ENCODE measurements around the gene SH3PXD2B.
A peak's percentile ranks its signal among the peaks of the same experiment; 100 is the strongest.

Gene SH3PXD2B

DNA sequence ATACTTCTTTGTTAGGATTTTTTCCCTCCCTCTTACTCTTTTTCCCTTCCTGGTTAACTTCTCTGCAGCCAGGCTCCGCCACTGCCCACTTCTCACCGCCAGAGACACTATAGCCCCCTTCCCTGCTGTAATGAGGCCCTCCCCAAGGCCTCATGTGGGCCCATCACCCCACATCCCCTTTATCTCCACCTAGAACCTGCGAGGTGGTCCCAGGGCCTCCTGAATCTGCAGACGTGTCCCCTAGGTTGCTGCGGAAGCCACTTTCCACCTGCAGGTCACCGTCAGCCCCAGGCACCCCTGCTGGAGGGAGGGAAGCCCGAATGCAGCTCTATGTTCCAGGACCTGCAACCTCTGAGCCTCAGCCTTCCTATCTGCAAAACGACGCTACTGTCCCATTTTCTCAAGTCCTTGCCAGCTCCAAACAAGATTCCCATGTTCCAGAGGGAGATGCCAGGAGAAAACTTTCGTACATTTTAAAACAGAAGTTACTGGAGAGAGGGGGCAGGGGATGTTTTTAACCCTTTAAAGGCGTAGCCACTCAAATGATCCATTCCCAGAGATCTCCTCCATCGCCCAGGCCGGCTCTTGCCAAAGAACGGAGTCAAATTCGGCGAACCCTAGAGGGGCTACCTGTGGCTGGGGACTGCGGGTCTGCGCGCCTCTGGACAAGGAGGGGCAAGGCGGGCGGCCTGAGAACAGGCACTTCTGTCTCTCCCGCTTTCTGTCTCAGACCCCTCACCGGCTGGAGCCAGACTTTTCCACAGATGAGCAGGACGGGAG lies 929 bp downstream of the SH3PXD2B start:
- no peak for DNase-seq (ENCODE audit: low read depth in 2 of 2)

DNA sequence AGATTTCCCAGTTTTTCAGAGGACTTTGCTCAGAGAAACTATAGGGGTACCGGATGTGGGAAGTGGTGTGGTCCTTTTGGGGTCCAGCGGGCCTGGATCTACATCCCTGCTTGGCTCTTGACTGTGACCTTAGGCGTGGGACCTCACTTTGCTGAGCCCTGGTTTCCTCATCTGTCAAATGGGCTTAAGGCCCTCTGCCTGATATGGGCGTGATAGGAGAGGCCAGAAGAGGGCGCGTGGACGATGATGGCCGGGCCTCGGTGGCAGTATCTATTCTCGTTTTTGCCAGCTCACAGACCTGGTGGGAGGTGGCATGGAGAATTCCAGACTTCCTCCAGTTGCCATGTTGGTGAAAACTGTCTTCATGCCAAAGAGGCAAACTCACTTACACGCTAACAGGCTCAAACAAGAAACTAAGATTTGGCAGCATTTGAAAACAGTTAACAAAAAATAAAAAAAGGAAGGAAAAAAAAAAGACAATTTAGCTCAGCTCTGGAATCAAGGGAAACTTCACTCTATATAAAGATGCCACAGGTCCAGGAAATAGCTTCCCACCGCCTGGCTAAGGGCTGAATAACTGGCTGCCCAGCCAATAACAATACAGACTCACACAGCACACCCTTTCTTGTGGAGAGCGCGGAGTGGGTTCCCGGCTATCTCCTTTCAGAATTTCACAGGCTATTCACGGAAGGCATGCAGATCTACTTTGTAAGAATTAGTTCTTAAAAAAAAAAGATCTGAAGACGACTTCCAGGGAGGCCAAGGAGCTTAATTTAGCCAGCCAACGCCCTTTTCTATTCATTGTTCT lies 1.7 kb downstream of the SH3PXD2B start:
- no peak for DNase-seq (ENCODE audit: low read depth in 2 of 2)

DNA sequence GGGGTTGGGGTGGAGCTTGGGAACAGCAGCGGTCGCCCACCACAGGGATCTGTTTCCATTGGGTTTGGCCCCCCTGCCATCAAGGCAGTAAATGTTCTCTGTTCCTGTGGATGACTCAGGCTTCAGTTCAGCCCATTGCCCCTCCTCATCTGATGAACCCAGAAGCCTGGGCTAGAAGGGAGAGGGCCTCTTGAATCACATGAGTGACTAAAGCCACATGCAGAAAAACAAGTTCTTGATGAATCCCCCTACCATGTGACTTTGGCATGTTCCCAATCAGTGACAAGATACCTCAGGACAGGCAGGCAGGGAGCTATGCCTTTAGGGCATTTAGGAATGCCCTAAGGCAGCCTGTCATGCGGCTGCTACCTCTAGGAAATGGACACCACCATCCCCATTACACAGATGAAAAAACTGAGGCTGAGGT lies 2.5 kb downstream of the SH3PXD2B start:
- no peak for DNase-seq (ENCODE audit: low read depth in 2 of 2)

DNA sequence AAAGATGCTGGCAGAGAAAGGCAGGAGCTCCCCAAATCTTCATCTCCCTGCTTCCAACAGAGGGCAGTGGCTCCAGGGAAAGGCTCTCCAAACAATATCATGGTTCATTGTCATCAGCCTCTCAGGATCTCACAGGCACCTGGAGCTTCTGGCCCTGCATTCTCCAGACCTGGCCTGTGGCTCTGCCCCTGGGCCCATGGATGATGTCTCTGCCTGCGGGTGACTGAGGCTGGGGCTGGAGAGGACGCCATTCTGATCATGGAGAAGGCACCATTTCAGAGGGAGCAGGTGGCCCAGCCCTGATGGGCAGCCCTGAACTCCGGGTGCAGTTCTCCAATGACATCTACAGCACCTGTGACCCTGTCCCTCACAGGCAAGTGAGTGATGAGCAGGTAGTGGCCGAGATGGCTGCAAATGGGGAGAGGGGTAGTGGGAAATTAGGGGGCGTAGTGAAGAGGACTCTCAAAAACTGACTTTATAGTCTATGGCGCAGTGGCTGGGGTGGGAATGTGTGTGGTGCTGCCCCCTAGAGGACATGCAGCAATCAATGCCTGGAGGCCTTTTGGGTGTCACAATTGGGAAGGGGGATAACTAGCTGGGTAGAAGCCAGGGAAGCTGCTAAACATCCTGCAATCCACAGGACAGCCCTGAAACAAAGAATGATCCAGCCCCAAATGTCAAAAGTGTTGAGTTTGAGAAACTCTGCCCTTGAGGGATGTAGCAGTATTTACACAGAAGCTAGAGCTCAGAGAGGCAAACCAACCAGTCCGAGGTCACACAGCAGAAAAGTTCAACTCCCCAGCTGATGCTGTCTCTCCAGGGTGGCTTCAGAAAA lies 3.2 kb downstream of the SH3PXD2B start:
- DNase-seq (ENCODE audit: low read depth in 2 of 2), result peak in 1 of 2 donors; percentile 17

DNA sequence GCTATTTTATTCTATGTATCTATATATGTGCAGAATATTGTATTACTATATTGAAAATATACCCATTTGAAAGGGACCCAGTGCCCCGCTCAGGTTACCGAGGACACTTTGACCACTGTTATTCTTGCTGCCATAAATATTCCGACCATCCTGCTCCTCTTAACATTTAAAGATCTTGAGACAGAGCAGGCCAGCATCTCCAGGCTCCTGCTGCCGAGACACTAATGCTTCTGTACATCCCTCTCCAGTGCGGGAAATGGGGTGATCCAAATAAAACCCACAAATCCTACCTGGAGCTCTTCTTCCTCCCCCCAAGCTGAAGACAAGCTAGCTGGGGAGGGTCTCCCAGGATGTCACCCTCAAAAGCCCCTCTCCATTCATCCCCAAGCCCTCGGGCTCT lies 3.9 kb downstream of the SH3PXD2B start:
- DNase-seq (ENCODE audit: low read depth in 2 of 2), result no peak

DNA sequence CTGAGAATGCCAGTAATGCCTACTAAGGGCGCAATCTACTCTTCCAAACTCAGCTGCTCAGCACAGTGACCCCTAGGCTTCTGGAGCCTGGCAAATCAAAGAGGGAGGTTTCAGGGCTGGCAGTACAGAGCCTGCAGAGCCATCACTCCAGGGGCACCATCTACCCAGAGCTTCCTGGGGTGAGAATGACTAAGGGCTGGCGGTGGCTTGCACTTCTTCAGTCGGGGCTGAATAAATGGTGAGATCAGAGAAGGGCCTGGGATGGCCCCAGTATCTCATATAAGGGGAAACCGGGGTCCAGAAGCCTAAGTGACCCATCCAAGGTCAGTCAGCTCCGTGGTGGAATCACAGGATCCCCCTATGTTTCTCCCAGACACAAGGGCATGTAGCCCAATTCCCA lies 5.3 kb downstream of the SH3PXD2B start:
- DNase-seq (ENCODE audit: low read depth in 2 of 2), result no peak

DNA sequence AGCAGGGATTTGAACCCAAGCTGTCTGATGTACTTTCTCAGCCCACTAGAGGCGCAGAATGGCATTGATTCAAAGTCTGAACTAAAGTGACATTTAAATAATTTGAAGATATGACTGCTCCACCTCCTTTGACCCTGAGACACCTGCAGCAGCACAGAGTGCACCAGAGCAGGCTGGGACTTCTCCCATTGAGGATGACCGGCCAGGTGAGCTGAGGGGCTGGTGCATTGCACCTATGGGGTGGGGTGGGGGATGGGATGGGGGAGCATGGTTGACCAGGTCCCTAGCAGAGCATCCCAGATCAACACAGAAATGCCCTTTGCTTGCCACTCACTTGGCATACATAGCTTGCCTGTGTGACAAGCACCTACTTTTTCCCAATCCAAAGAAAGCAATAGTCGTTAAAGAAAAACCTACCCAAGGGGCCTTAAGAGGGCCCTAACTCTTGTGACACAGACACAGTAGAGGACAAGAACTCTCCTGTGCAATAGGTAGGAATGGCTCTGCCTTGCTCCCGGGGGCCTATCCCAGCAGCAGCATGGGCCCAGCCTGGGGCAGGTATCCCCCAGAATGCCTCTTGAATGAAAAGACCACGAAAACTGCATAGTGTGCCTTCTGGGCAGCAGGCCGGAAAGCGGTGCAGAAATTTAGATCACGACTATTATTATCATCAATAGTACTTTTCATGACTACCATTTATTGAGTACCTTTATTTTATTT lies 6.5 kb downstream of the SH3PXD2B start:
- no peak for DNase-seq (ENCODE audit: low read depth in 2 of 2)

DNA sequence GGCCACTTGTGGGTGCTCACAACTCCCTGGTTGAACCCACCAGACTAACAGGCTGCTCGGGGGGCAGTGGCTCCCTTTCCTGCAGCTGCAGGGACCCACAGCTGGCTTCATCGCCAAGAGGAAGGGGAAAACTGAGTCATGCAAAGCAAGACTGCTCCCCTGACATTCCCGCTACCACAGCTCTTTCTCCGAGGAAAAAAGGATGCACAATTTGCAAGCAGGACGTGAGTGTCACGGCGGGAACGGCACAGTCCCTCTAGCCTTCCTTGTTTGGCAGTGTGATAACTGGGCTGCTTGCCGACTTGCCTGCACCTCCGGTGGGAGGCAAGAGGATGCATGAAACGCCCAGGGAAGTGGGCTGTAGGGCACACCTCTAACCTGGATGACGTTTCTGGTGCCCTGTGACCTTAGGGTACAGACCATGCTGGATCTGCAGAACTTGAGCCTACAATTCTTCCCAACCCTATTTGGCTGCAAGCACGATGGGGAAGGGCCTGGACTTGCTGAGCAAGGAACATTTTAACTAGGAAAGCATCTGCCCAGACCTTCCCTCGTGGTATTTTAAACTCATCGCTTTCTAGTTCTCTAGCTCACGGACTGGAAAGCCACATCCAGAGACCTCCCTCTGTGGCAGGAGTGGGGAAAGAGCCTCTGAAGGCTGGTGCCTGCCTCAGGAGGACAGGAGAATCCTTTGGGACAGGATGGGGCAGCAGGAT lies 7.8 kb downstream of the SH3PXD2B start:
- DNase-seq (ENCODE audit: low read depth in 2 of 2), result no peak

DNA sequence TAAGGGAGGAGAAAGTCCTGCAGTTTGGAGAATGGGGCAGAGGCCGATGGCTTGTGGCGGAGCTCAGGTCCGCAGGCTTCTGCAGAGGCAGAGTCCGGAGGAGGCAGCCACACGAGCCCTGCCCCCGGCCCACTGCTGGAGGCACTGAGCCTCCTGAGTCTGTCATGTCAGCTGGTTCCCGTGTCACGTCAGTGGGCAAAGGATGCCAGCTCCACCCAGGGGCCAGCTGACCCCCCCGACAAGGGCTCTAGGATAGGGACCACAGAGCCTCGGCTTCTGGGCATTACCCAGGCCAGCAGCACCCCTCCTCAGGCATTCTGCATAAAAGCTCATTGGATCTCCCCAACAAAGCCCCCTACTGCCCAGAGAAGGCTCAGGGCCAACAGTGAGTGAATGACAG lies 8.5 kb downstream of the SH3PXD2B start:
- DNase-seq (ENCODE audit: low read depth in 2 of 2), result no peak

DNA sequence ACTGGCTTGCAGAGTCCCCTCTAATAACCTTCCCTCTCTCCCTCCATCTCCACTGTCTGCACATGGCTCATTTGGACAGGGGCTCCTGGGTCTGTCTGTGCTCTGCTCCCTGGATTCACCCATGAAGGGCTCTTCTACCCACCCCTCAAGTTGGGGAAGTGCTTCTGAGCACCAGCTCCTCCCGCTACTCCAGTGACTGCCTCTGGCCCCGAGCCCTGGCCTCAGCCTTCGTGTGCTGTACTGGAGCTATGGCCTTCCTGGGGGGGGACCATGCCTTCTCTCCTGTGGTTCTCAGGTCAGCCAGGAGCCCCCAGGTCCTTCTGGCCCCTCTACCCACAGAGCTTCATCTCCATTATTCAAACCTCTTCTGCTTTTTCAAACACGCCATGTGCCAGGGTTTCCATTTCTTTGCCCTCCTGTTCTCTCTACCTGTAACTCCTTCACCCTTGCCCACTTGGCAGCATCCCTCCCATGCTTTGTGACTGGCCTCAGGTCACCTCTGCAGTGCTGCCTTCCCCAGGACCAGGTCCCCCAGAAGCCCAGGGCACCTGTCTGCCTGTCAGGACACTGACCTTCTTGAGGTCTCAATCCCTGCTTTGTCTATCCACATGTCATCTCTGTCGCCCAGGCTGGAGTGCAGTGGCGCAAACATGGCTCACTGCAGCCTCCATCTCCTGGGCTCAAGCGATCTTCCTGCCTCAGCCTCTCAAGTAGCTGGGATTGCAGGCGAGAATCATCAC lies 9.5 kb downstream of the SH3PXD2B start:
- no peak for DNase-seq (ENCODE audit: low read depth in 2 of 2)

DNA sequence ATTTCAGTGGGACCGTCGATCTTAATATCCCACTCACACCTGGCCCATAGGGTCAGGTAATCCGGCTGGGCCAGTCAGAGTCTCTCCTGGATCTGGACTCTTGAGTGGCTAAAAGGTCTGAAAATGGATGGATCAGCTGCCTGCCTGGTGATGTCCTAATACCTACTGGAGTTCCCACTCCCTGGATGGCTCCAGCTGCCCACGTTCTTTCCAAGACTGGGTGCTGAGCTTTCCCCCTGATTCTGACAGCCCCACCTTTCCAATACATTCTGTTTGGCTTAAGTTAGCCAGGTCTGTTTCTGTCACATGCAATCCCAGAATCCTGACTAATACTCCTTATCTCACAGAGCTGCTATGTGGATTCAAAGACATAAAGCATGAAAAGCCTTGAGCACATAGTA lies 10.2 kb downstream of the SH3PXD2B start:
- no peak for DNase-seq (ENCODE audit: low read depth in 2 of 2)

DNA sequence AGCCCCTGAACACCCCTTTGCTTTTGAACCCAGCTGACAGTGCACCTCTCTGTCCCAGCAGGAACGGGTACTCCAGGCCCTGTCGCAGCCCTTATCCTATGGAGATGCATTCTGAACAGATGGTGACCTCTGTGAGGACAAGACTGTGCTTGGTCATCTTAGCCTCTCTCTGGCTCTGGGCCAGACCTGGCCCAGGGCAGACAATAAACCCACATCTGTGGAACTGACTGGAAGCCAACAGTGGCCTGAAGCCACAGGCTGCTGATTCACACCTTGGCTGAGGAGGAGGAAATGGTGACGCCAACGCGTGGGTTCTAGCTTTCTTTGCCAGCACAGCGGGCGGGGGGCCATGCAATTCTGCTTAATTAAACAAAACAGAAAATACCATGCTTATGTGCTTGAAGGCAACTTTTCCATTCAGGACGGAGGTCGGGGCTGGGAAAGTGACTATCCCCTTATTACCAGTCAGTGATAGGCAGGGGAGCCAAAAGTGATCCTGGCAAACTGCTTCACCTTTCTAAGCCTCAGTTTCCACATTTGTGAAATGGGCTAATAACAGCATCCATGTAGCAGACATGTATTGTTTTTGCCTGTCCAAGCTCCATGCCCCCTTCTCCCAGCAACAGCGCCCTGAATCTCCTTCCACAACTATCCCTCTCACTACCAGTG lies 10.8 kb downstream of the SH3PXD2B start:
- DNase-seq (ENCODE audit: low read depth in 2 of 2), result peak; percentile 65 to 68

DNA sequence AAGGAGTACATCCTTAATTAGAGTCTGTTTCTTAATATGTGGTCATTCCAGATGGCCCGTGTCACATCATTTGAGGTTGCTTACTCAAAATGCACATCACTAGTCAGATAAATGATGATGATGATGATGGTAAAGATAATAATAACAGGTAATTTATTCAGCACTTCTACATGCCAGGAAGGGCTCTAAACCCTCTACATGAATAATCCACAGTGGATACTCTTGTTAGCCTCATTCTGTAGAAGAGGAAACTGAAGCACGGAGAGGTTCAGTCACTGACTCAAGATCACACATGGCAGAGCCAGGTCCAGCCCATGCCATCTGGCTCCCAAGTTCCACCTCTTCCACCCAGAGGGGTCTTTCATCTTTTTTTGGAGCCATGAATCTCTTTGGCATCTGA lies 11.7 kb downstream of the SH3PXD2B start:
- no peak for DNase-seq (ENCODE audit: low read depth in 2 of 2)

DNA sequence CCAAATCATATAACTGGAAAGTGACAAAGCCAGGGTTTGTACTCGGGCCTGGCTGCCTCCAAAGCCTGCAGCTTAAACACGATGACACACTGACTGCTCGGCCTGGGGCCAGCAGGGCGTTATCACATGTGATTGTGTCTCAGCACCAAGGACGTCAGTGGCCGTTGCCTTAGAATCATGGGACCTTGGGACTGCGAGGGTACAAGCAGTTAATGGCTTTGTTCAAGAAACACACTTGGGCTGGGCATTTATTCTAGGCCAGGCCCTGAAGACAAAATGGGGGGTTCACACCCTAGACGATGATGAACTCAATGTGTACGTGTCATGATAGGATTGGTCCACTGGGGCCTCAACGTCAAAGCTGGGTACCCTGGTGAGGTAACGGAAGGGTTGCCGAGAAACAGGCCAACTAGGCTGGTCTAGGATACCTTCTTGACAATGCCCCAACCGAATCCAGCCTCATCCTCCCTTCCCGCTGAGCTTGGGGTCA lies 13.0 kb downstream of the SH3PXD2B start:
- no peak for DNase-seq (ENCODE audit: low read depth in 2 of 2)

DNA sequence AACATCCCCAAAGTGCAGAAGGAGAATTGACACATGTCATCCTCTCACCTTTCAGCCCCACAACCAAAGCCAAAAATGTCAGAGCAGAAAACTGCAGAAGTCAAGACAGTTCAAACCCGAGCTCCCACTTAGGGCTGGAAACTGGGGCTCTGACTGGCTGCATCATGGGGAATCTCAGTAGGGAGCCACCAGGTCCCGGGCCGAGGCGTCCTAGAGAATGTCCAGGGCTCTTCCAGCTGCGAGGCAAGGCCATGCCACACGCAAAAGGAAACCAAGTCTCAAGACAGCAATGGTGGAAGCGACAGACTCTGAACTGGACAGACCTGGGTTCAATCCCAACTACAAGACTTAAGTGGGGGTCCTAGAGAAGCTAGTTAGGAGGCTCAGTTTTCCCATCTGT lies 13.8 kb downstream of the SH3PXD2B start:
- no peak for DNase-seq (ENCODE audit: low read depth in 2 of 2)

DNA sequence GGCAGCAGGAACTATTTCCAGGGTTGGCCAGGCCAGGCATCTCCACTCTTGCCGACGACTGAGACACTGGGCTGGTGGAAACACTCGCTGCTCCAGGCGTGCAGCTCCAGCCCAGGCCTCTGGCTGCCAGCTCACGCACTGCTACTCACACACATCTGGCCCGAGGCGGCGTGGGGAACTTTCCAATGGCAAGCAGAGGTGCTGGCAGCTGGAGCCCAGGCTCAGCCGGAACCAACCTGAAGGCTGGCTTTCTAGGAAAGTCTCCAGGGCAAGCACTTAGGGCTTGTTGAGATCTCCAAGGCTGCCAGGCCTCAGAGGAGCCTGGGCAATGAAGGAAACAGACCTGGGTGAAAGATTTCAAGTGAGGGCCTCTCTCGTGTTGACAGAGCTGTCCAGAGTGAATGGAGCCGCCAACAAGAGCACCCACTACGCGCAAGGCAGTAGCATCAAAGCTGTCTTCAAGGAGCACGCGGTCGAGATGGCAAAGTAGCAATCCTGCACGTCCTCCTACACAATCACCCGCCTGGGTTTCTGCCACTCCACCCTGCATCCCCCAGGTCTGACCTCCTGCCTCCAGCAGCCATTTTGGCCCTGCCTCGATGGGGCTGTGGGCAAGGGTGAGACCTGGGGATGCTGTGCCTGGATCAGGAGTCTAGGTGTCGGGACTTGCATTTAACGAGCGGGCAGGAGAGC lies 14.4 kb downstream of the SH3PXD2B start:
- DNase-seq (ENCODE audit: low read depth in 2 of 2), result no peak

DNA sequence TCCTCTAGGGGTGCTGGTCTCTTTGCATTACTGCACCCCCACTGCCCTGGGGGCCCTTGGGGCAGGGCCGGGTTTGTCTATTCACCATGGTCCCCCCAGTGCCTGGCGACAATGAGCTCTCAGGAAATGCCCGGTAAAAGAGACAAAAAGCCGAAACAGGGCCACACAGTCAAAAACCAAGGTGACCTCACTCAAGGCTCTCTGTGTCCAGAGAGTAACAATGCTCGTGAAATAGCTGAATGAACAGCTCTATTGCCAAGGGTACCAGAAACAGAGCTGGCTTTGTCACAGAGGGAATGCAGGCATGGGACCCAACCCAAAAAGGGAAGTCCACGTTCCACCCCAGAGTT lies 16.0 kb downstream of the SH3PXD2B start:
- no peak for DNase-seq (ENCODE audit: low read depth in 2 of 2)

DNA sequence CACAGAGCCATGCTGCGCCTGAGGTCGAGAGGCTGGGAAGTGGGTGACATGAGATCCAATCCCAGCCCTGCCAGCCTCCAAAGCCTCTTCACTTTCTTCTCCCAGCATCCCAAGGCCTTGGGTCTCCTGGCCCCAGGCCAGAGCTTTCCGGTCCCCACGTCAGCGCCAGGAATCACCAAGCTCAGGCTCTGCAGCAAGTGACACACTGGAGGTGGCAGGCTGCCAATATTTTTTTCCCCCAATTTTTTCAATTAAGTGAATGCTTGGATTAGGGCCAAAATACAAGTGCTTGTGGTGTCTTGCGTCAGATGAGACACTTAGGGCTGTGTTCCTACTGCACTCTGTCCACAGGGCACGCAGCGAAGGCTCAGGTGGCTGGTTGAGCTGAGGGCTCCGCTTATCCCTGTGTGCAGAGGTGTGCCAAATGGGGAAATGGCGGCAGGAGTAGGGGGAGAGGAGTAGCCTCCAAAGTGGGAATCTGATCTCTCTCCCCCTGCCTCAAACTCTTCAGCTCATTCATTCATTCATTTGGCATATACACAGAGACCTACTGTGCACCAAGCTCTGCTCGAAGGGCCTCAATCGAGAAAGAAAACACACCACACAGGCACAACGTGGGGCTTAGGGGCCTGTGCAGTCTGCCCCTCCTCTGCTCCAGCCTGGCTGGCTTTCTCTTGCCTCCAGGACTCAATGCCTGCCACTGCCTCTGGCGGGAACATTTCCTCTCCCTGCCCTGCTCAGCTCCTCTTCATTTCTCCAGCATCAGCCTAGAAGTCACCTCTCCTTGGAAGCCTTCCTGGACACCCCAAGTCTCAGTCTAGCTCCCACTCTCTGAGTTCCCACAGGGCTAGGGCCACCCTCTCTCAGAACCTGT lies 16.6 kb downstream of the SH3PXD2B start:
- no peak for DNase-seq (ENCODE audit: low read depth in 2 of 2)

Measured in stimulated activated CD8-positive, alpha-beta memory T cell treated with anti-CD3 and anti-CD28 coated beads, Interleukin-15, amount 100 ng/mL, for 48 hours (primary cell).